ENCODE results near the gene DEDD2.

- no peak for TF ChIP-seq CTCF (IDR thresholded peaks at IDR 0.05 in 2 of 3, conservative IDR thresholded peaks at IDR 0.05 in 1 of 3; ENCODE audit: borderline replicate concordance in 1 of 3, insufficient read depth in 1 of 3, low read depth in 2 of 3, low read length in 2 of 3)
- TF ChIP-seq RAD21 (IDR thresholded peaks at IDR 0.05; ENCODE audit: low read depth), result no peak
- TF ChIP-seq CEBPB (IDR thresholded peaks at IDR 0.05; ENCODE audit: low read depth), result no peak
- no peak for TF ChIP-seq EZH2 (IDR thresholded peaks at IDR 0.05)
- no peak for TF ChIP-seq ATF3 (IDR thresholded peaks at IDR 0.05)
- no peak for TF ChIP-seq REST (IDR thresholded peaks at IDR 0.05; ENCODE audit: low read depth)
Measured at GRCh38 chr19:42207767-42208271, 9.7 kb downstream of the DEDD2 start.
